Hepatocyte (in vitro differentiated cells): ENCODE data around the gene RBM18.

Experiments used
- EZH2phosphoT487 ChIP-seq: fragments of 200-600 bp; sonication (generic); IDR thresholded peaks from one replicate; pipeline ENCODE4 v1.6.1; 2018; ENCODE audit warnings: antibody characterized with exemption, mild to moderate bottlenecking, low read depth, moderate library complexity; ENCODE audit not compliant: unreplicated experiment, severe bottlenecking
- TF ChIP-seq, protein P1 (sequence below): fragments of 200-600 bp; sonication (generic); IDR thresholded peaks from 2 replicates; pipeline ENCODE4 v1.5.1; 2016; ENCODE audit warnings: antibody characterized with exemption, mild to moderate bottlenecking; ENCODE audit not compliant: poor library complexity

DNA sequence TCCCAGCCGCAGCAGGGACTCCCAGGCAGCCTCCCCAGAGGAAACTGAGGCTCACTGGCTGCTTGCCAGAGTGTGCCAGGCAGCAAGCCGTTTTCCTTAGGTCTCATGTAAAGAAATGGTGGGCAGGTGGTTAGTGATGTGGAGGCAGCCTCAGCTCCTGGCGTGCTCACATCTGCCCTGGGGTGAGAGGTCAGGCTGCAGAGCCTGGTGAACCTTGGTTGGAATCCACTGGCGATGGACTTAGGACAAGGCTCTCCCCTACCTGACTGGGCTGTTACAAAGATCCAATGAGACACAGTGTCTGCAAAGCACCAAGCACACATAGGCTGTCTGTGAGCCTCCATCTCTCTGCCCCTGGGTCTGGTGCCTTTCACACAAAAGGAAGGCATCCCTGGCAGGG lies 66.8 kb downstream of the RBM18 start:
- no peak for TF ChIP-seq EZH2phosphoT487
- TF ChIP-seq, protein P1, sequence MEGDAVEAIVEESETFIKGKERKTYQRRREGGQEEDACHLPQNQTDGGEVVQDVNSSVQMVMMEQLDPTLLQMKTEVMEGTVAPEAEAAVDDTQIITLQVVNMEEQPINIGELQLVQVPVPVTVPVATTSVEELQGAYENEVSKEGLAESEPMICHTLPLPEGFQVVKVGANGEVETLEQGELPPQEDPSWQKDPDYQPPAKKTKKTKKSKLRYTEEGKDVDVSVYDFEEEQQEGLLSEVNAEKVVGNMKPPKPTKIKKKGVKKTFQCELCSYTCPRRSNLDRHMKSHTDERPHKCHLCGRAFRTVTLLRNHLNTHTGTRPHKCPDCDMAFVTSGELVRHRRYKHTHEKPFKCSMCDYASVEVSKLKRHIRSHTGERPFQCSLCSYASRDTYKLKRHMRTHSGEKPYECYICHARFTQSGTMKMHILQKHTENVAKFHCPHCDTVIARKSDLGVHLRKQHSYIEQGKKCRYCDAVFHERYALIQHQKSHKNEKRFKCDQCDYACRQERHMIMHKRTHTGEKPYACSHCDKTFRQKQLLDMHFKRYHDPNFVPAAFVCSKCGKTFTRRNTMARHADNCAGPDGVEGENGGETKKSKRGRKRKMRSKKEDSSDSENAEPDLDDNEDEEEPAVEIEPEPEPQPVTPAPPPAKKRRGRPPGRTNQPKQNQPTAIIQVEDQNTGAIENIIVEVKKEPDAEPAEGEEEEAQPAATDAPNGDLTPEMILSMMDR: no peak
